ENCODE data around the gene CACNA1G.

CACNA1G gene

GRCh38 chr17:50569592-50569991, 9.1 kb downstream of the CACNA1G start:
- Histone ChIP-seq H3K27me3 (peaks cover 0 to 14% of the 10 kb centered on the region in 2 donors), H3K4me1 (peaks cover 0 to 13% (median 10%) of the 10 kb centered on the region in 4 donors), H3K36me3 (no peaks in the 10 kb centered on the region), H3K4me3 (no peak overlapping the region), H3K27ac (no peak overlapping the region), H3K9me3 (no peaks in the 10 kb centered on the region)
- TF ChIP-seq CTCF (IDR thresholded peaks at IDR 0.05), result no peak
- intact Hi-C loops (cut with DNase I; ENCODE audit: low total_unique reads), result no loop called here
- DNase-seq, result no peak

GRCh38 chr17:50570032-50570431, 9.5 kb downstream of the CACNA1G start:
- no peak for TF ChIP-seq CTCF (IDR thresholded peaks at IDR 0.05)
- intact Hi-C loops (cut with DNase I; ENCODE audit: low total_unique reads), result no loop called here
- peaks cover 0 to 14% of the 10 kb centered on the region in 2 donors for H3K27me3 ChIP-seq

GRCh38 chr17:50570528-50570927, 10.0 kb downstream of the CACNA1G start:
- no peaks in the 10 kb centered on the region for H3K36me3 ChIP-seq
- H3K9me3 ChIP-seq, result no peaks in the 10 kb centered on the region
- H3K27me3 ChIP-seq, result peaks cover 0 to 12% of the 10 kb centered on the region in 2 donors
- H3K27ac ChIP-seq, result no peak overlapping the region
- TF ChIP-seq CTCF (IDR thresholded peaks at IDR 0.05), result no peak
- no peak overlapping the region for H3K4me3 ChIP-seq
- intact Hi-C loops (cut with DNase I; ENCODE audit: low total_unique reads), result no loop called here
- no peak for DNase-seq
- H3K4me1 ChIP-seq, result peaks cover 0 to 3% (median under 1%) of the 10 kb centered on the region in 4 donors

More at GRCh38 chr17:50570032-50570431, 9.5 kb downstream of the CACNA1G start:
- H3K36me3 ChIP-seq, result no peaks in the 10 kb centered on the region
- H3K9me3 ChIP-seq, result no peaks in the 10 kb centered on the region
- DNase-seq, result no peak
- H3K27ac ChIP-seq, result no peak overlapping the region
- no peak overlapping the region for H3K4me3 ChIP-seq
- peaks cover 0 to 8% (median 6%) of the 10 kb centered on the region in 4 donors for H3K4me1 ChIP-seq

- DNase-seq, result no peak
- Histone ChIP-seq H3K4me1 (no peaks in the 10 kb centered on the region), H3K9me3 (no peaks in the 10 kb centered on the region), H3K36me3 (no peaks in the 10 kb centered on the region), H3K4me3 (no peak overlapping the region), H3K27ac (no peak overlapping the region), H3K27me3 (peaks cover 0 to 6% of the 10 kb centered on the region in 2 donors)
- intact Hi-C loops (cut with DNase I; ENCODE audit: low total_unique reads), result no loop called here
- TF ChIP-seq CTCF (IDR thresholded peaks at IDR 0.05), result no peak
These were observed 11.2 kb downstream of the CACNA1G start for GRCh38 chr17:50571681-50572080.

- no peak for DNase-seq
- Histone ChIP-seq H3K4me1 (no peaks in the 10 kb centered on the region), H3K4me3 (no peak overlapping the region), H3K27ac (no peak overlapping the region), H3K36me3 (no peaks in the 10 kb centered on the region), H3K27me3 (peaks cover 0 to 7% of the 10 kb centered on the region in 2 donors), H3K9me3 (no peaks in the 10 kb centered on the region)
- intact Hi-C loops (cut with DNase I; ENCODE audit: low total_unique reads), result no loop called here
- no peak for TF ChIP-seq CTCF (IDR thresholded peaks at IDR 0.05)
These were observed 12.0 kb downstream of the CACNA1G start for GRCh38 chr17:50572541-50572940.

Data from tibial artery (tissue), 4 donors.